SK-N-SH (cell line): Measurements from ENCODE around the gene TNFRSF19. TPM values are rescaled to one million over a fixed set of nuclear protein-coding genes. Genes with fewer than 3 reads are reported as not detected.

ENCODE experiments used
- CTCF ChIA-PET: fragments of 300-600, 350-600 bp; formaldehyde crosslinking; extraction: SDS; loops from one replicate; lab custom pipeline; 2021; lab: Yijun Ruan, JAX
- POLR2A ChIA-PET: fragments of 350-600 bp; sonication (Branson Sonifier 250); formaldehyde crosslinking; extraction: SDS; loops from one replicate; lab custom pipeline; 2020; ENCODE audit warnings: antibody characterized with exemption, inconsistent platforms; lab: Yijun Ruan, JAX
- DNase-seq: peaks from one replicate; pipeline ENCODE4 v3.0.0; 2012
- H2AFZ ChIP-seq: fragments of 200-600 bp; sonication (generic); 2 replicates; pipeline ENCODE4 v1.8.1; 2016; ENCODE audit warnings: antibody characterized with exemption, mild to moderate bottlenecking, low read depth
- H3F3A ChIP-seq: fragments of 200-600 bp; sonication (generic); replicated peaks from 2 replicates; pipeline ENCODE3; 2016; ENCODE audit warnings: antibody characterized with exemption, mild to moderate bottlenecking; ENCODE audit not compliant: insufficient read depth
- H3K27ac ChIP-seq, 2 experiments: fragments of 200-500 bp in 1 of 2; fragments of 200-600 bp in 1 of 2; sonication (Bioruptor generic) in 1 of 2; sonication (generic), shearing (Covaris generic) in 1 of 2; 2 replicates each; pipeline versions ENCODE4 v1.5.1 to v1.6.1; 2014 to 2016; ENCODE audit warnings: low read depth in 2 of 2, inconsistent platforms in 1 of 2, low read length in 1 of 2, mild to moderate bottlenecking in 1 of 2, mixed read lengths in 1 of 2
- H3K27me3 ChIP-seq: fragments of 200-600 bp; sonication (generic), shearing (Covaris generic); 2 replicates; pipeline ENCODE4 v1.6.1; 2016; ENCODE audit warnings: mixed run types; ENCODE audit not compliant: insufficient read depth
- H3K36me3 ChIP-seq, 2 experiments: fragments of 200-500 bp in 1 of 2; fragments of 200-600 bp in 1 of 2; sonication (Bioruptor generic) in 1 of 2; sonication (generic) in 1 of 2; replicated peaks in 1 of 2; 2 replicates each; pipeline versions ENCODE3 to v1.5.1; 2014 to 2016; ENCODE audit warnings: low read length in 1 of 2, mild to moderate bottlenecking in 1 of 2; ENCODE audit not compliant: insufficient read depth in 2 of 2, control insufficient read depth in 1 of 2
- H3K4me1 ChIP-seq, 2 experiments: fragments of 200-500 bp in 1 of 2; fragments of 200-600 bp in 1 of 2; sonication (Bioruptor generic) in 1 of 2; sonication (generic), shearing (Covaris generic) in 1 of 2; 2 replicates each; pipeline versions ENCODE4 v1.5.1 to v1.6.1; 2014 to 2016; ENCODE audit warnings: low read depth in 1 of 2, low read length in 1 of 2, mixed run types in 1 of 2; ENCODE audit not compliant: insufficient read depth in 2 of 2, control insufficient read depth in 1 of 2
- H3K4me2 ChIP-seq: fragments of 200-600 bp; sonication (generic), shearing (Covaris generic); 2 replicates; pipeline ENCODE4 v1.6.1; 2017; ENCODE audit warnings: mixed run types
- H3K4me3 ChIP-seq, 2 experiments: fragments of 200-500 bp in 1 of 2; fragments of 200-600 bp in 1 of 2; sonication (Bioruptor generic) in 1 of 2; sonication (generic), shearing (Covaris generic) in 1 of 2; 2 replicates each; pipeline versions ENCODE4 v1.5.1 to v1.8.1; 2014 to 2016; ENCODE audit warnings: low read depth in 2 of 2, inconsistent platforms in 1 of 2, low read length in 1 of 2, mild to moderate bottlenecking in 1 of 2, mixed read lengths in 1 of 2, moderate library complexity in 1 of 2
- H3K79me2 ChIP-seq: fragments of 200-600 bp; sonication (generic); 2 replicates; pipeline ENCODE4 v1.8.1; 2017; ENCODE audit warnings: mild to moderate bottlenecking; ENCODE audit not compliant: insufficient read depth
- H3K9ac ChIP-seq: fragments of 200-600 bp; sonication (generic); 2 replicates; pipeline ENCODE4 v1.6.1; 2017; ENCODE audit warnings: mixed run types
- H3K9me2 ChIP-seq: fragments of 200-600 bp; sonication (generic); 2 replicates; pipeline ENCODE4 v1.6.1; 2017; ENCODE audit warnings: mixed run types
- H3K9me3 ChIP-seq: fragments of 200-600 bp; sonication (generic); 2 replicates; pipeline ENCODE4 v1.6.1; 2017; ENCODE audit warnings: mixed run types, mild to moderate bottlenecking, moderate library complexity
- H4K20me1 ChIP-seq: fragments of 200-600 bp; sonication (generic); 2 replicates; pipeline ENCODE4 v1.6.1; 2017; ENCODE audit warnings: mild to moderate bottlenecking, mixed run types; ENCODE audit not compliant: insufficient read depth
- CTCF ChIP-seq: fragments of 200-600 bp; sonication (generic); IDR thresholded peaks from 2 replicates; pipeline ENCODE4 v1.6.1; 2017; ENCODE audit warnings: antibody characterized with exemption, mild to moderate bottlenecking, moderate library complexity
- GABPA ChIP-seq: IDR thresholded peaks from 2 replicates; pipeline ENCODE4 v1.4.0; 2012; ENCODE audit warnings: low read depth, mild to moderate bottlenecking
- GATA2 ChIP-seq: sonication (generic); formaldehyde crosslinking; IDR thresholded peaks from 2 replicates; pipeline ENCODE4 v1.5.0; 2020; ENCODE audit warnings: mild to moderate bottlenecking, missing genetic modification reagents
- IRF3 ChIP-seq: fragments of 150-350 bp; IDR thresholded peaks from 2 replicates; pipeline ENCODE4 v1.6.1; 2016; ENCODE audit warnings: mild to moderate bottlenecking, low read depth, low read length
- JUND ChIP-seq: IDR thresholded peaks from 2 replicates; pipeline ENCODE4 v1.4.0; 2012
- MAX ChIP-seq: IDR thresholded peaks from 2 replicates; pipeline ENCODE4 v1.4.0; 2012; ENCODE audit warnings: low read depth
- MEF2A ChIP-seq: IDR thresholded peaks from 2 replicates; pipeline ENCODE4 v1.4.0; 2012; ENCODE audit warnings: low read depth, borderline replicate concordance
- MXI1 ChIP-seq: IDR thresholded peaks from 2 replicates; pipeline ENCODE4 v1.6.1; 2012; ENCODE audit warnings: mild to moderate bottlenecking, low read depth, low read length, improper control_type of control experiment
- PBX3 ChIP-seq: IDR thresholded peaks from 2 replicates; pipeline ENCODE4; 2012
- RCOR1 ChIP-seq: fragments of 150-350 bp; IDR thresholded peaks from 2 replicates; pipeline ENCODE4 v1.6.1; 2017; ENCODE audit warnings: antibody characterized with exemption, low read length
- RFX5 ChIP-seq: IDR thresholded peaks from 2 replicates; pipeline ENCODE4 v1.6.1; 2012; ENCODE audit warnings: mild to moderate bottlenecking, improper control_type of control experiment, low read length
- SIN3A ChIP-seq: IDR thresholded peaks from 2 replicates; pipeline ENCODE4 v1.6.1; 2012; ENCODE audit warnings: low read depth, mild to moderate bottlenecking, low read length, moderate library complexity, borderline replicate concordance
- TCF12 ChIP-seq: IDR thresholded peaks from 2 replicates; pipeline ENCODE4 v1.4.0; 2012
- USF1 ChIP-seq: IDR thresholded peaks from 2 replicates; pipeline ENCODE4 v1.4.0; 2012; ENCODE audit warnings: low read depth, borderline replicate concordance
- USF2 ChIP-seq: fragments of 150-350 bp; IDR thresholded peaks from 2 replicates; pipeline ENCODE4 v1.6.1; 2017; ENCODE audit warnings: antibody characterized with exemption, low read length, low read depth, borderline replicate concordance
- YY1 ChIP-seq: IDR thresholded peaks from 2 replicates; pipeline ENCODE4 v1.4.0; 2012; ENCODE audit warnings: low read depth, mild to moderate bottlenecking
- ZBTB33 ChIP-seq: IDR thresholded peaks from 2 replicates; pipeline ENCODE4 v1.4.0; 2012; ENCODE audit warnings: low read depth, borderline replicate concordance
- WGBS: methylation state at CpG from one replicate; pipeline ENCODE4 v1.1.6; 2017; ENCODE audit warnings: low lambda C conversion rate; 5-methylcytosine and 5-hydroxymethylcytosine counted together
- polyA plus RNA-seq, 3 experiments: library from polyadenylated mRNA; depleted of rRNA; stranded (reverse); fragments of >200 nt; gene quantifications; 2 replicates each; pipeline ENCODE4 v1.2.3, GENCODE V29; 2012

TNFRSF19 gene
- polyA plus RNA-seq, 1 of the 3 experiments (the other 2 are of a cell fraction): 4.6 TPM

GRCh38 chr13:23684647-23685046 is 114.4 kb downstream of the TNFRSF19 start:
- POLR2A ChIA-PET: no interaction called here
- no peak overlapping the region for H3K9ac ChIP-seq
- no peaks in the 10 kb centered on the region for H3K27me3 ChIP-seq
- no peaks in the 10 kb centered on the region for H3K79me2 ChIP-seq
- H3K4me1 ChIP-seq: no peaks in the 10 kb centered on the region
- no peak overlapping the region for H3K27ac ChIP-seq
- no peaks in the 10 kb centered on the region for H3F3A ChIP-seq
- no peaks in the 10 kb centered on the region for H3K36me3 ChIP-seq
- TF ChIP-seq RCOR1: no peak
- TF ChIP-seq GATA2 (CRISPR knock-in tag): no peak
- no peak for TF ChIP-seq TCF12
- no peak for TF ChIP-seq IRF3
- no peak for DNase-seq
- CTCF ChIA-PET: no interaction called here
- no peaks in the 10 kb centered on the region for H3K9me2 ChIP-seq
- WGBS: 79% methylated on average over 2 of the region's 2 CpGs
- peaks cover 9% of the 10 kb centered on the region; the same call in 1 of the 2 replicates for H3K9me3 ChIP-seq
- H3K4me3 ChIP-seq: no peak overlapping the region
- H3K4me2 ChIP-seq: no peak overlapping the region
- H2AFZ ChIP-seq: no peak overlapping the region
- no peaks in the 10 kb centered on the region for H4K20me1 ChIP-seq

- Histone ChIP-seq H3K79me2 (no peaks in the 10 kb centered on the region), H3K4me1 (no peaks in the 10 kb centered on the region; a peak in 1 of 4 replicates), H3K27ac (no peak overlapping the region), H3K9me3 (peaks cover 9% of the 10 kb centered on the region; the same call in 1 of the 2 replicates), H2AFZ (no peak overlapping the region), H3K9ac (no peak overlapping the region), H3F3A (no peaks in the 10 kb centered on the region), H3K27me3 (no peaks in the 10 kb centered on the region), H3K9me2 (no peaks in the 10 kb centered on the region), H3K36me3 (no peaks in the 10 kb centered on the region), H3K4me3 (no peak overlapping the region), H3K4me2 (no peak overlapping the region), H4K20me1 (no peaks in the 10 kb centered on the region)
- ChIA-PET CTCF (interaction anchor here (0.6 kb wide), 1 partner anchor 13 kb away, joined by 5 read pairs; no protein-coding TSS in a partner anchor), POLR2A (no interaction called here)
- WGBS: 90% methylated on average over 1 of the region's 1 CpG
- DNase-seq: no peak
- TF ChIP-seq RFX5 (no peak), MEF2A (no peak), CTCF (no peak), USF2 (no peak), YY1 (no peak), ZBTB33 (no peak), JUND (no peak), GABPA (no peak), USF1 (no peak), GATA2 (CRISPR knock-in tag) (no peak), MXI1 (no peak), MAX (no peak), SIN3A (no peak), PBX3 (no peak)
These were observed 115.2 kb downstream of the TNFRSF19 start for GRCh38 chr13:23685416-23685815.
